Astrocyte (in vitro differentiated cells and primary cell): Measurements from ENCODE around the gene GPC5. TPM values are rescaled to one million over a fixed set of nuclear protein-coding genes. Genes with fewer than 3 reads are reported as not detected.

Source experiments
- DNase-seq: peaks from one replicate; pipeline ENCODE4 v3.0.0-alpha.2; 2010; ENCODE audit warnings: low read depth
- FAIRE-seq: peaks from 2 replicates; lab custom pipeline; 2011; peaks lifted over from hg19 to GRCh38; lab: Jason Lieb, UNC
- H2AFZ ChIP-seq: 2 replicates; pipeline ENCODE4 v1.6.0; 2012; ENCODE audit warnings: low read depth, low read length, inconsistent platforms
- H3K27ac ChIP-seq: 2 replicates; pipeline ENCODE4 v1.5.1; 2011; ENCODE audit warnings: low read depth, low read length, inconsistent platforms
- H3K27me3 ChIP-seq: 2 replicates; pipeline ENCODE4 v1.6.0; 2011; ENCODE audit warnings: low read length, inconsistent platforms; ENCODE audit not compliant: insufficient read depth
- H3K36me3 ChIP-seq: 2 replicates; pipeline ENCODE4 v1.5.1; 2011; ENCODE audit warnings: low read length, inconsistent platforms; ENCODE audit not compliant: insufficient read depth
- H3K4me1 ChIP-seq: 2 replicates; pipeline ENCODE4 v1.5.1; 2011; ENCODE audit warnings: low read length, inconsistent platforms; ENCODE audit not compliant: insufficient read depth
- H3K4me2 ChIP-seq: 2 replicates; pipeline ENCODE4 v1.6.0; 2012; ENCODE audit warnings: low read length, inconsistent platforms
- H3K4me3 ChIP-seq: 2 replicates; pipeline ENCODE4 v1.5.1; 2011; ENCODE audit warnings: low read depth, mild to moderate bottlenecking, low read length, inconsistent platforms; ENCODE audit not compliant: insufficient read depth
- H3K79me2 ChIP-seq: 2 replicates; pipeline ENCODE4 v1.6.0; 2012; ENCODE audit warnings: mild to moderate bottlenecking, low read length, inconsistent platforms; ENCODE audit not compliant: insufficient read depth
- H3K9ac ChIP-seq: 2 replicates; pipeline ENCODE4 v1.6.0; 2012; ENCODE audit warnings: mild to moderate bottlenecking, low read length, inconsistent platforms
- H3K9me3 ChIP-seq: 2 replicates; pipeline ENCODE4 v1.5.1; 2012; ENCODE audit warnings: low read depth, mild to moderate bottlenecking, low read length, inconsistent platforms; ENCODE audit not compliant: insufficient read depth
- H4K20me1 ChIP-seq: 2 replicates; pipeline ENCODE4 v1.6.0; 2012; ENCODE audit warnings: low read length, inconsistent platforms; ENCODE audit not compliant: insufficient read depth
- H3K27ac Mint-ChIP-seq: one replicate; pipeline ENCODE4 v1.8.0; 2021; ENCODE audit warnings: mild to moderate bottlenecking, mixed read lengths; ENCODE audit not compliant: unreplicated experiment
- H3K27me3 Mint-ChIP-seq: one replicate; pipeline ENCODE4 v1.8.0; 2021; ENCODE audit warnings: low read depth, mixed read lengths; ENCODE audit not compliant: unreplicated experiment
- H3K36me3 Mint-ChIP-seq: one replicate; pipeline ENCODE4 v1.8.0; 2021; ENCODE audit warnings: low read depth, mixed read lengths; ENCODE audit not compliant: unreplicated experiment
- H3K4me1 Mint-ChIP-seq: one replicate; pipeline ENCODE4 v1.8.0; 2021; ENCODE audit warnings: low read depth, mixed read lengths; ENCODE audit not compliant: unreplicated experiment
- H3K4me3 Mint-ChIP-seq: one replicate; pipeline ENCODE4 v1.8.0; 2021; ENCODE audit warnings: mild to moderate bottlenecking, moderate library complexity, mixed read lengths; ENCODE audit not compliant: unreplicated experiment
- H3K9me3 Mint-ChIP-seq: one replicate; pipeline ENCODE4 v1.8.0; 2021; ENCODE audit warnings: mild to moderate bottlenecking, mixed read lengths; ENCODE audit not compliant: unreplicated experiment
- CTCF ChIP-seq: IDR thresholded peaks from 2 replicates; pipeline ENCODE4 v1.5.1; 2011; ENCODE audit warnings: low read depth, mild to moderate bottlenecking, inconsistent platforms, low read length, moderate library complexity; ENCODE audit not compliant: insufficient read depth
- EZH2 ChIP-seq: IDR thresholded peaks from 2 replicates; pipeline ENCODE4 v1.6.1; 2012; ENCODE audit warnings: mild to moderate bottlenecking, low read length, inconsistent platforms; ENCODE audit not compliant: insufficient read depth
- total RNA-seq: library from RNA; stranded (reverse); gene quantifications from 2 replicates; pipeline ENCODE4 v1.2.1, GENCODE V29; 2021

The GPC5 gene
- total RNA-seq, 1 donor from 2014 or later, result 1.1 TPM

DNA sequence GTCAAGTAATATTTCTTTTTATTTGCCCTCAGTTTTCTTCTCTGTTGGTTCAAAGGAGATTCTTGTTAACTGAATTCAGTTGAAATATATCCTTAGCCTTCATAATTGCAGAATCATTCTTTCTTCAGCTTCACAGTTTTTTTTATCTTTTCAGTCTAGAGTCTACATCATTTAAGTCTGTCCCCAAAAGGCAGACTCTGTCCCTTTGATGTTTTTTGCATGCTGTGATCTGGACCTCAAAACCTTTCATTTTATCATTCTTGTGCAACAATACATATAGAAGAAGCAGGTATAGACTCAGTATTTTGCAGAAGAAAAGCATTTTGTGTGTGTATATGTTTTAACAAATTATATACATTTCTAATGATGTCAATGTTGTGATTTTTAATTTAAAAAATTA is 1093.4 kb downstream of the GPC5 start:
- Histone ChIP-seq H3K9me3 (no peaks in the 10 kb centered on the region), H3K4me2 (no peak overlapping the region), H3K9ac (no peak overlapping the region), H3K27me3 (no peaks in the 10 kb centered on the region), H3K4me3 (no peak overlapping the region), H2AFZ (no peak overlapping the region), H4K20me1 (no peaks in the 10 kb centered on the region), H3K79me2 (no peaks in the 10 kb centered on the region), H3K36me3 (no peaks in the 10 kb centered on the region), H3K27ac (no peak overlapping the region), H3K4me1 (no peaks in the 10 kb centered on the region)
- no peak for DNase-seq
- TF ChIP-seq CTCF (no peak), EZH2 (no peak)
- Mint-ChIP-seq H3K4me1 (peaks cover 3% of the 10 kb centered on the region), H3K4me3 (no peak overlapping the region), H3K9me3 (no peaks in the 10 kb centered on the region), H3K36me3 (no peaks in the 10 kb centered on the region), H3K27me3 (no peaks in the 10 kb centered on the region), H3K27ac (no peak overlapping the region)
- no peak for FAIRE-seq

DNA sequence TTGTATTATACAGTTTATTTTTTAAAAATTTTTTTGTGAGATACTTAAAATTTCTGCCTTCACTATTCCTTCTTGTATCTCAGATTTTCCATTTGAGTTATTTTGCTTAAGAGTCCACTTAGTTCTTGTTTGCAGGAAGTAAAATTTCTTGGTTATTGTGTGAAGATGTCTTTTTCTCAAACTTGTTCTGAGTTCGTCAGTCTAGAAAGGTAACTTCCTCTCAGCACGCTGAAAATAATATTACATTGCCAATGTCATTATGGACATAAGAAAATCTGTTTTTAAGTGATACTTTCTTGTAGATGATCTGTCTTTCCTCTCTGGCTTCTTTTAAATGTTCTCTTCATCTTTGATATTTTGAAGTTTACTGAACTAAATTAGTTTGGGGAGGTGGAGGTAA is 1096.5 kb downstream of the GPC5 start:
- H3K36me3 Mint-ChIP-seq, result no peaks in the 10 kb centered on the region
- Histone ChIP-seq H3K4me2 (no peak overlapping the region), H3K9ac (no peak overlapping the region), H4K20me1 (no peaks in the 10 kb centered on the region), H3K9me3 (no peaks in the 10 kb centered on the region), H3K36me3 (no peaks in the 10 kb centered on the region), H3K27me3 (no peaks in the 10 kb centered on the region), H3K4me1 (no peaks in the 10 kb centered on the region), H3K27ac (no peak overlapping the region), H2AFZ (no peak overlapping the region), H3K4me3 (no peak overlapping the region), H3K79me2 (no peaks in the 10 kb centered on the region)
- H3K9me3 Mint-ChIP-seq, result no peaks in the 10 kb centered on the region
- H3K4me3 Mint-ChIP-seq, result no peak overlapping the region
- H3K27ac Mint-ChIP-seq, result no peak overlapping the region
- no peak for FAIRE-seq
- no peaks in the 10 kb centered on the region for H3K27me3 Mint-ChIP-seq
- DNase-seq, result no peak
- TF ChIP-seq EZH2 (no peak), CTCF (no peak)
- H3K4me1 Mint-ChIP-seq, result peaks cover 9% of the 10 kb centered on the region

GRCh38 chr13:92500192-92500591 is 1101.8 kb downstream of the GPC5 start:
- Mint-ChIP-seq H3K9me3 (no peaks in the 10 kb centered on the region), H3K36me3 (no peaks in the 10 kb centered on the region), H3K27ac (no peak overlapping the region), H3K4me3 (no peak overlapping the region), H3K4me1 (peaks cover 13% of the 10 kb centered on the region), H3K27me3 (no peaks in the 10 kb centered on the region)
- no peaks in the 10 kb centered on the region for H3K4me1 ChIP-seq
- H3K4me3 ChIP-seq, result no peak overlapping the region
- FAIRE-seq (no peak), DNase-seq (no peak)
- no peak overlapping the region for H2AFZ ChIP-seq
- H3K9ac ChIP-seq, result no peak overlapping the region
- H3K4me2 ChIP-seq, result no peak overlapping the region
- no peaks in the 10 kb centered on the region for H3K27me3 ChIP-seq
- H3K9me3 ChIP-seq, result no peaks in the 10 kb centered on the region
- no peak overlapping the region for H3K27ac ChIP-seq
- TF ChIP-seq EZH2, result no peak
- TF ChIP-seq CTCF, result no peak
- H4K20me1 ChIP-seq, result no peaks in the 10 kb centered on the region
- no peaks in the 10 kb centered on the region for H3K36me3 ChIP-seq
- no peaks in the 10 kb centered on the region for H3K79me2 ChIP-seq
